ENCODE data around the gene LGALS1.

Gene LGALS1

DNA sequence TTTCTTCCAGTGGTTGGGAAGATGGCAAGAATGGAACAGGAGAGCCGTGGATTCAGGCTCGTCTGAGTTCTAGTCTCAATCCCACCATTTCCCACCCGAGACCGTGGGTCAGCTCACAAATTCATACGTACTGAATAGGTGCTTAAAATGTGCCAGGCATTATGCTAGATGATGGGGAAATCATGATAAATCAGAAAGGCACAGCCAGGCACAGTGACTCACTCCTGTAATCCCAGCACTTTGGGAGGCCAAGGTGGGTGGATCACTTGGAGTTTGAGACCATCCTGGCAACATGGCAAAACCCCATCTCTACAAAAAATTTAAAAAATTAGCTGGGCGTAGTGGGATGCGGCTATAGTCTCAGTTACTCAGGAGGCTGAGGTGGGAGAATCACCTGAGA, 28.5 kb downstream of the LGALS1 start:
- DNase-seq: no peak
- TF ChIP-seq EZH2 (optimal IDR thresholded peaks at IDR 0.05; ENCODE audit: low read depth, low read length): no peak
- no peaks in the 10 kb centered on the region for H3F3A ChIP-seq (ENCODE audit: insufficient read depth, low read length)
- H3K9ac ChIP-seq (ENCODE audit: low read length): no peak overlapping the region
- no peak overlapping the region for H3K27ac ChIP-seq (ENCODE audit: low read length)
- H4K20me1 ChIP-seq (ENCODE audit: insufficient read depth, low read length): no peaks in the 10 kb centered on the region
- no peaks in the 10 kb centered on the region for H3K27me3 ChIP-seq (replicated peaks; ENCODE audit: insufficient read depth, low read length)
- H2AFZ ChIP-seq (ENCODE audit: low read length): no peak overlapping the region
- H3K9me2 ChIP-seq (replicated peaks; ENCODE audit: insufficient read depth, low read length): no peaks in the 10 kb centered on the region
- H3K4me1 ChIP-seq (ENCODE audit: low read length): no peaks in the 10 kb centered on the region
- no peaks in the 10 kb centered on the region for H3K9me3 ChIP-seq (replicated peaks; ENCODE audit: insufficient read depth, low read length)
- no peak overlapping the region for H3K4me3 ChIP-seq (ENCODE audit: low read length)
- no peaks in the 10 kb centered on the region for H3K36me3 ChIP-seq (replicated peaks; ENCODE audit: insufficient read depth, low read length)
- H3K79me2 ChIP-seq (ENCODE audit: low read length): no peaks in the 10 kb centered on the region
- H3K4me2 ChIP-seq (ENCODE audit: low read depth, low read length): no peak overlapping the region

DNA sequence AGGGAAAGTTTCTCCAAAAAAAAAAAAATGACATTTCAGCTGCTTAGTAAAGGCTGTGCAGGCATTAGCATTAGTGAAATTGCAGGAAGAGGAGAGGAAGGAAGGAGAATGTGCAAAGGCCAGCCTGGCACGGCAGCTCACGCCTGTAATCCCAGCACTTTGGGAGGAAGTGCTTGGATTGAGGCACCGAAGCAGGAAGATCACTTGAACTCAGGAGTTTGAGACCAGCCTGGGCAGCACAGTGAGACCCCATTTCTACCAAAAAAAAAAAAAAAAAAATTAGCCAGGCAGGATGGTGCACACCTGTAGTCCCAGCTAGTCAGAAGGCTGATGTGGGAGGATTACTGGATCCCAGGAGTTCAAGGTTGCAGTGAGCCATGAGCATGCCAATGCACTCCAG, 29.2 kb downstream of the LGALS1 start:
- Histone ChIP-seq H3K27ac (ENCODE audit: low read length) (no peak overlapping the region), H3F3A (ENCODE audit: insufficient read depth, low read length) (no peaks in the 10 kb centered on the region), H3K36me3 (replicated peaks; ENCODE audit: insufficient read depth, low read length) (no peaks in the 10 kb centered on the region), H3K9me3 (replicated peaks; ENCODE audit: insufficient read depth, low read length) (no peaks in the 10 kb centered on the region), H3K9ac (ENCODE audit: low read length) (no peak overlapping the region), H2AFZ (ENCODE audit: low read length) (no peak overlapping the region), H3K4me2 (ENCODE audit: low read depth, low read length) (no peak overlapping the region), H4K20me1 (ENCODE audit: insufficient read depth, low read length) (no peaks in the 10 kb centered on the region), H3K4me1 (ENCODE audit: low read length) (no peaks in the 10 kb centered on the region), H3K79me2 (ENCODE audit: low read length) (no peaks in the 10 kb centered on the region), H3K27me3 (replicated peaks; ENCODE audit: insufficient read depth, low read length) (no peaks in the 10 kb centered on the region), H3K4me3 (ENCODE audit: low read length) (no peak overlapping the region), H3K9me2 (replicated peaks; ENCODE audit: insufficient read depth, low read length) (no peaks in the 10 kb centered on the region)
- no peak for DNase-seq
- TF ChIP-seq, protein P1, sequence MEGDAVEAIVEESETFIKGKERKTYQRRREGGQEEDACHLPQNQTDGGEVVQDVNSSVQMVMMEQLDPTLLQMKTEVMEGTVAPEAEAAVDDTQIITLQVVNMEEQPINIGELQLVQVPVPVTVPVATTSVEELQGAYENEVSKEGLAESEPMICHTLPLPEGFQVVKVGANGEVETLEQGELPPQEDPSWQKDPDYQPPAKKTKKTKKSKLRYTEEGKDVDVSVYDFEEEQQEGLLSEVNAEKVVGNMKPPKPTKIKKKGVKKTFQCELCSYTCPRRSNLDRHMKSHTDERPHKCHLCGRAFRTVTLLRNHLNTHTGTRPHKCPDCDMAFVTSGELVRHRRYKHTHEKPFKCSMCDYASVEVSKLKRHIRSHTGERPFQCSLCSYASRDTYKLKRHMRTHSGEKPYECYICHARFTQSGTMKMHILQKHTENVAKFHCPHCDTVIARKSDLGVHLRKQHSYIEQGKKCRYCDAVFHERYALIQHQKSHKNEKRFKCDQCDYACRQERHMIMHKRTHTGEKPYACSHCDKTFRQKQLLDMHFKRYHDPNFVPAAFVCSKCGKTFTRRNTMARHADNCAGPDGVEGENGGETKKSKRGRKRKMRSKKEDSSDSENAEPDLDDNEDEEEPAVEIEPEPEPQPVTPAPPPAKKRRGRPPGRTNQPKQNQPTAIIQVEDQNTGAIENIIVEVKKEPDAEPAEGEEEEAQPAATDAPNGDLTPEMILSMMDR (IDR thresholded peaks at IDR 0.05; ENCODE audit: low read length): no peak
- TF ChIP-seq EZH2 (optimal IDR thresholded peaks at IDR 0.05; ENCODE audit: low read depth, low read length): no peak
- TF ChIP-seq EZH2phosphoT487 (IDR thresholded peaks at IDR 0.05; ENCODE audit: low read length): no peak

DNA sequence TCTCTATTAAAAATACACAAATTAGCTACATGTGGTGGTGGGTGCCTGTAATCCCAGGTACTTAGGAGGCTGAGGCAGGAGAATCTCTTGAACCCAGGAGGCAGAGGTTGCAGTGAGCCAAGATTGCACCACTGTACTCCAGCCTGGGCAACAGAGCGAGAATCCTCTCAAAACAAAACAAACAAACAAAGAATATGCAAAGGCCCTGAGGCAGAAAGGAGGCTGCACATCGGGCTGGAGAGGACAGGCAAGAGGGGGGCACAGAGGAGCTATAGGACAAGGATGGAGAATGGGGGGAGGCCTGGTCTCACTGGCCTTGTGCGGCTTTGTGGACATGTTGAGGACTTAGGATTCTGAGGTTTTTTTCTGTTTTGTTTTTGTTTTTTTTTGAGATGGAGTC, 29.8 kb downstream of the LGALS1 start:
- Histone ChIP-seq H3K36me3 (replicated peaks; ENCODE audit: insufficient read depth, low read length) (no peaks in the 10 kb centered on the region), H3F3A (ENCODE audit: insufficient read depth, low read length) (no peaks in the 10 kb centered on the region), H3K27ac (ENCODE audit: low read length) (no peak overlapping the region), H3K9me2 (replicated peaks; ENCODE audit: insufficient read depth, low read length) (no peaks in the 10 kb centered on the region), H3K9ac (ENCODE audit: low read length) (no peak overlapping the region), H2AFZ (ENCODE audit: low read length) (no peak overlapping the region), H3K9me3 (replicated peaks; ENCODE audit: insufficient read depth, low read length) (no peaks in the 10 kb centered on the region), H3K4me3 (ENCODE audit: low read length) (no peak overlapping the region), H3K4me1 (ENCODE audit: low read length) (no peaks in the 10 kb centered on the region), H4K20me1 (ENCODE audit: insufficient read depth, low read length) (no peaks in the 10 kb centered on the region), H3K27me3 (replicated peaks; ENCODE audit: insufficient read depth, low read length) (no peaks in the 10 kb centered on the region), H3K79me2 (ENCODE audit: low read length) (no peaks in the 10 kb centered on the region), H3K4me2 (ENCODE audit: low read depth, low read length) (no peak overlapping the region)
- TF ChIP-seq, protein P1 (IDR thresholded peaks at IDR 0.05; ENCODE audit: low read length): no peak
- TF ChIP-seq EZH2 (optimal IDR thresholded peaks at IDR 0.05; ENCODE audit: low read depth, low read length) (no peak), EZH2phosphoT487 (IDR thresholded peaks at IDR 0.05; ENCODE audit: low read length) (no peak)
- no peak for DNase-seq

DNA sequence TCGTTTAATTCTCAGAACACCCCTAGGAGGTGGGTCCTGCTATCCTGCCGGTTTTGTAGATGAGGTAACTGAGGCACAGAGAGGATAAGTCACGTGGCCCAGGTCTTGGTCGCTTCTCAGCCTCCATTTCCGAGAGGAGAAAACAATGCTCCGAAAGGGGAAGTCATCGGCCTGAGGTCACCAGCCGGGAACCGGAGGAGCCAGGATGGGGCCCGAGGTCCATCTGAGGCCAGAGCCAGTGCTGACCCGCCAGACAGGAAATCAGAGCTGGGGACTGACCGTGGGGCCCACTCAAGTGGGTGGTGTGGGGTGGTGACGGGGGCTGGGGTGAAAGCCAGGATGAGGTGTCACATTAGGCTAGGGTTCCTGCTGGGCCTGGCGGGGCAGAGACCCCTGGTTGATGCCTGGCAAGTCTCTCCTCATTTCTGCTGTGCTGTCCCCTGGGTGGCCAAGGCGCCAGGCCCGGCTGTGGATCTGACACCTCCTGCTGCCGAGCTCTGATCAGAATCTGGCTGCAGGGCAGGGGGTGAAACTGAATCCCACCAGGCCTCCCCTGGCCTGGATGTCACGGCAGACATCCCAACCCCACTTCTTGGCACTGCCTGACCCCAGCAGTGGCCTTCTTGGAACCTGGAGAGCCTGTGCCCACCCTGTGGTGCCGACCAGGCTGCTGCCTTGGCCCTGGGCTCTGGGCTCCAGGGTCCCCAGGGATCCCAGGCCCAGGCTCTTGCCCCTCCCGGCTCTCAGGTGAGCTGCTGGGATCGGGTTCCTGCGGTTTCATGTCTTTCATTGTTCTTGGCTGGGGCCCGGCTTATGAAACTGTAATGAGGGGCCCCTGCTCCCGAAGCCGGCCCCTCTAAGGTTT, 33.4 kb downstream of the LGALS1 start:
- H3K4me1 ChIP-seq (ENCODE audit: low read length): no peaks in the 10 kb centered on the region
- no peak overlapping the region for H3K27ac ChIP-seq (ENCODE audit: low read length)
- no peaks in the 10 kb centered on the region for H3F3A ChIP-seq (ENCODE audit: insufficient read depth, low read length)
- TF ChIP-seq EZH2phosphoT487 (IDR thresholded peaks at IDR 0.05; ENCODE audit: low read length) (no peak), EZH2 (optimal IDR thresholded peaks at IDR 0.05; ENCODE audit: low read depth, low read length) (no peak)
- TF ChIP-seq, protein P1 (IDR thresholded peaks at IDR 0.05; ENCODE audit: low read length): no peak
- no peak for DNase-seq
- no peaks in the 10 kb centered on the region for H3K79me2 ChIP-seq (ENCODE audit: low read length)
- no peak overlapping the region for H2AFZ ChIP-seq (ENCODE audit: low read length)
- no peak overlapping the region for H3K9ac ChIP-seq (ENCODE audit: low read length)
- no peak overlapping the region for H3K4me2 ChIP-seq (ENCODE audit: low read depth, low read length)
- no peaks in the 10 kb centered on the region for H4K20me1 ChIP-seq (ENCODE audit: insufficient read depth, low read length)
- H3K27me3 ChIP-seq (replicated peaks; ENCODE audit: insufficient read depth, low read length): no peaks in the 10 kb centered on the region
- no peaks in the 10 kb centered on the region for H3K9me3 ChIP-seq (replicated peaks; ENCODE audit: insufficient read depth, low read length)
- H3K4me3 ChIP-seq (ENCODE audit: low read length): no peak overlapping the region
- no peaks in the 10 kb centered on the region for H3K9me2 ChIP-seq (replicated peaks; ENCODE audit: insufficient read depth, low read length)
- no peaks in the 10 kb centered on the region for H3K36me3 ChIP-seq (replicated peaks; ENCODE audit: insufficient read depth, low read length)

Data from MM.1S (cell line).